ENCODE measurements around the gene ACTL10.

ACTL10 gene

GRCh38 chr20:33701629-33702450 is 35.1 kb downstream of the ACTL10 start:
- no peak overlapping the region for H3K4me3 ChIP-seq (ENCODE audit: low read depth, low read length)
- TF ChIP-seq CTCF (IDR thresholded peaks at IDR 0.05; ENCODE audit: borderline replicate concordance, insufficient read depth, low read depth, low read length), result no peak

DNA sequence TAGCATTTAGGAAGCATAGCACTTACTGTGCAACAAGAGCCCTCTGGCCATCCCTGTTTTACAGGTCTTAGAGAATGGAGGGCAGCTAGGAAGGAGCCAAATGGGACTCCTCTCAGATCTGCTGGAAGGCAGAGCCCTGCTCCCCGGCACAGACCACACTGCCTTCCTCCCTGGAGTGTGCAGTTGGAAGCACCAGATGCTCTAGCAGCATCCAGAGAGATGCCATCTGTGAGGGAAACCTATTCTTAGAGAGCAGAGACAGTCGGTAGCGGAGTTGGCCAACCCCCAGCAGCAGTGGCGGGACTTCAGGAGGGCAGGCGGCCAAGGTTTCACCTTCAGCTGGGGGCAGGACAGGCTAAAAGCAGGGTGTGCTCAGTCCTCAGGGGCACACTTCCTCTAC is 36.1 kb downstream of the ACTL10 start:
- no peak overlapping the region for H3K4me3 ChIP-seq (ENCODE audit: low read depth, low read length)
- no peak for TF ChIP-seq CTCF (IDR thresholded peaks at IDR 0.05; ENCODE audit: borderline replicate concordance, insufficient read depth, low read depth, low read length)

DNA sequence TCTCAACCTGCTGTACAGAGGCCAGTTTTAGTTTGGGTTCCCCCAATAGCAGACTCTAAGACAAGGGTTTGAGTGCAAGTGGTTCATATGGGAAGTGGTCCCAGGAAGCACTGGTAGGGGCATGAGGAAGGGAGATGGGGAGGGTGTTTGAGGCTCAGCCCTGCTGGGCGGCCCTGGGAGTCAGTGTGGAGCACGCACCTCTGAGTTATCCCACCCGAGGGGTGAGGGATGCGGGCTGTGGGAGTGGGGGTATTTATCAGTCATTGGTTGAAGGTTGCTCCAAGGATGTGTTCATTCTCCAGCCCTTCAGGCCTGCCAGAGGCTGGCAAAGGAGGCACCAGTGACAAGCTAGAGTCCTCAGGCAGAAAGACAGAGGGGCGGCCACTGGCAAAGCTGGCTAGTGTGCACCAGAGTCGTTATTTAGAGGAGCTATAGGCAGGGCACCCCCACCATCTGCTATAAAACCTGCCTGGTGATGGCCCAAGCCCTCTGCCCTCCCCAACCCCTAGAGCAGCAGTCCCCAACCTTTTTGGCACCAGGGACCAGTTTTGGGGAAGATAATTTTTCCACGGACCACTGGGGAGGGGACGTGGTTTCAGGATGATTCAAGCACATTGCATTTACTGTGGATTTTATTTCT is 36.9 kb downstream of the ACTL10 start:
- no peak for TF ChIP-seq CTCF (IDR thresholded peaks at IDR 0.05; ENCODE audit: borderline replicate concordance, insufficient read depth, low read depth, low read length)
- no peak overlapping the region for H3K4me3 ChIP-seq (ENCODE audit: low read depth, low read length)

GRCh38 chr20:33704197-33704924 is 37.6 kb downstream of the ACTL10 start:
- H3K4me3 ChIP-seq (ENCODE audit: low read depth, low read length), result no peak overlapping the region
- TF ChIP-seq CTCF (IDR thresholded peaks at IDR 0.05; ENCODE audit: borderline replicate concordance, insufficient read depth, low read depth, low read length), result no peak

DNA sequence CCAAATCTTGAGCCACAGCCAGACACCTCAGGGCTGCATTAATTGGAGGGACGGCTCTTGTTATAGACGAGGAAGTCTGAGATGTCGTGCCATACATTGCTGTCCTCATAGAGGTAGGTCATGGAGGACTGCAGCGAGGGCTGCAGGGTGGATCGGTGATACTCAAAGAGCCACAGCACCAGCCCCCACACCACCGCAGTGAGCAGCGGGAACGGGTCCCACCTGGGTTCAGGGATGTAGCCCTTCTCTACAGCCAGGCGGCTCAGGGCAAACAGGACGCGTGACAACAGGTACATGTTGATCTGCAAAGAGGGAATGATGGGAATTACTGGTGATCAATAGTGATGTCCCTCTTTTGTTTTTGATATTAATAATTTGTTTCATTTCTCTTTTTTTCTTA is 40.9 kb downstream of the ACTL10 start:
- TF ChIP-seq CTCF (IDR thresholded peaks at IDR 0.05; ENCODE audit: borderline replicate concordance, insufficient read depth, low read depth, low read length), result no peak
- no peak overlapping the region for H3K4me3 ChIP-seq (ENCODE audit: low read depth, low read length)

DNA sequence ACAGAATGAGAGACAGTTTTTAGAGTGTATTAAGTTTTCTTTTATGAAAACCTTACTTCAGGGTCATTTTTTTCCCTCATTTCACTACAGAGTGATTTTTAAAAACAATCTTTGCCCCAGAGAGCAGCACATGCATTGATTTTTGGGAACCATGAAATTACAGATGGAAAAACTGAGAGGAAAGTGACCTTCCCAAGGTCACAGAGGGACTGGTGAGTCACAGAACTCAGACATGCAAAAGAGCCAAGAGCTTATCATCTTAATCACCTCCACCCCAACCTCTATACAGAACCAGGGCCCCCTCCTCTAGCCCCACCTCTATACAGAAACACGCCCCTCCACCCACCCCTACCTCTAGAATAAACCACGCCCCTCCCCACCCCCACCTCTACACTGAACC is 42.7 kb downstream of the ACTL10 start:
- TF ChIP-seq CTCF (IDR thresholded peaks at IDR 0.05; ENCODE audit: borderline replicate concordance, insufficient read depth, low read depth, low read length), result no peak
- H3K4me3 ChIP-seq (ENCODE audit: low read depth, low read length), result no peak overlapping the region
